Measurements from ENCODE around the gene ARHGAP40. TPM values are rescaled to one million over a fixed set of nuclear protein-coding genes. Genes with fewer than 3 reads are reported as not detected.

ARHGAP40 gene
- polyA plus RNA-seq, 1 experiment: not detected

DNA sequence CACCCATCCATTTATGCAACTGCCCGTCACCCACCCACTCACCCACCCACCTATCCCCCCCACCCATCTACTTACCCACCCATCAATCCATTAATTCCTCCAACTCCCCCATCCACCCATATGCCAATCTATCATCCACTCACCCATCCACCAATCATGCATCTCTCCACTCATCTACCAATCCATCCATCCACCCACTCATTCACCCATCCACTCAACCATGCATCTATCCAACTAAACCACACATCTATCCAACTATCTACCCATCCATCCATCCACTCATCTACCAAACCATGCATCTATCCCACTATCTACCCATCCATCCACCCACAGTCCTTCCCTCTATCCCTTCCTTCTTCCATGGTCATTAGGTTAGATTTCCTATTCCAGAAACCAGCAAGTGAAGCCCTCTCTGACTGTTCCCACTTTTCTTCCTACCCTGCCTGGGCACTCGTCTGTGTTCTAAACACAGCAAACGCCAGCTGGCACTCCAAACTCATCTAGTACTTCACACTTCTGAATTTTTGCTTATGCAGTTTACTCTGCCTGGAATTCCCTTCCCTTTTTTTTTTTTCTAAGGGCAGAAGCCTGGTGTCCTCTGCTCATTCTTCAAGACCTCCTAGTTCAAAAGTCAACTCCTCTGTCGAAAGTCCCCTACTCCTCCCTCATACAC is 43.1 kb downstream of the ARHGAP40 start:
- ChIA-PET CTCF (interaction anchor here (0.8 to 1.9 kb wide), 5 partner anchors 46 to 249 kb away, joined by 3 to 9 read pairs (median 6); no protein-coding TSS in a partner anchor), POLR2A (no interaction called here)
- TF ChIP-seq, protein P1, sequence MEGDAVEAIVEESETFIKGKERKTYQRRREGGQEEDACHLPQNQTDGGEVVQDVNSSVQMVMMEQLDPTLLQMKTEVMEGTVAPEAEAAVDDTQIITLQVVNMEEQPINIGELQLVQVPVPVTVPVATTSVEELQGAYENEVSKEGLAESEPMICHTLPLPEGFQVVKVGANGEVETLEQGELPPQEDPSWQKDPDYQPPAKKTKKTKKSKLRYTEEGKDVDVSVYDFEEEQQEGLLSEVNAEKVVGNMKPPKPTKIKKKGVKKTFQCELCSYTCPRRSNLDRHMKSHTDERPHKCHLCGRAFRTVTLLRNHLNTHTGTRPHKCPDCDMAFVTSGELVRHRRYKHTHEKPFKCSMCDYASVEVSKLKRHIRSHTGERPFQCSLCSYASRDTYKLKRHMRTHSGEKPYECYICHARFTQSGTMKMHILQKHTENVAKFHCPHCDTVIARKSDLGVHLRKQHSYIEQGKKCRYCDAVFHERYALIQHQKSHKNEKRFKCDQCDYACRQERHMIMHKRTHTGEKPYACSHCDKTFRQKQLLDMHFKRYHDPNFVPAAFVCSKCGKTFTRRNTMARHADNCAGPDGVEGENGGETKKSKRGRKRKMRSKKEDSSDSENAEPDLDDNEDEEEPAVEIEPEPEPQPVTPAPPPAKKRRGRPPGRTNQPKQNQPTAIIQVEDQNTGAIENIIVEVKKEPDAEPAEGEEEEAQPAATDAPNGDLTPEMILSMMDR (IDR thresholded peaks at IDR 0.05; ENCODE audit: low read depth, low read length): no peak
- Histone ChIP-seq H3K4me3 (ENCODE audit: low read depth, low read length) (no peak overlapping the region), H3K27ac (ENCODE audit: low read depth, low read length) (no peak overlapping the region), H3K27me3 (ENCODE audit: control insufficient read depth, insufficient read depth, low read length) (peaks cover 51% of the 10 kb centered on the region), H3K9me3 (ENCODE audit: control insufficient read depth, insufficient read depth, low read length) (no peaks in the 10 kb centered on the region)
- DNase-seq (ENCODE audit: low read depth, low spot score): no peak

DNA sequence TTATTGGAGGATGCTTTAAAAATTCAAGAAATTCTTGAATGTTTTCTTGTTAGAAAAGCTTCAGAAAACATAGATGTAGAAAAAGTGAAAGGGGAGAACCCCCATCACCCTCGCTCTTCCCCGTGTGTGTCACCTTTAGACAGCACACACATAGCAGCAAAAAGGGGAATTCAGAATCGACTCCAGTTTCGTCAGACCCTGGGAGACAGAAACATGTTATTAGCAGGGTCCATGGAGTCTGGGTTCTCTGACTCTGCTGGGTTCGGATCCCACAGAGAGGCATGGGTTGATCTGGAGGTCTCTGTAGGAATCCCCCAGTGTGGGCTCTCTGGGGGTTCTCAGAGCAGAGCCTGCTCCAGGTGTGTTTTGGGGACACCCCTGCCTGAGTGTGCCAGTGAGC is 43.7 kb downstream of the ARHGAP40 start:
- Histone ChIP-seq H3K4me3 (ENCODE audit: low read depth, low read length) (no peak overlapping the region), H3K27me3 (ENCODE audit: control insufficient read depth, insufficient read depth, low read length) (peaks cover 52% of the 10 kb centered on the region), H3K9me3 (ENCODE audit: control insufficient read depth, insufficient read depth, low read length) (no peaks in the 10 kb centered on the region), H3K27ac (ENCODE audit: low read depth, low read length) (no peak overlapping the region)
- ChIA-PET POLR2A (no interaction called here), CTCF (interaction anchor here (0.5 to 1.4 kb wide), 6 partner anchors 12 to 108 kb away, joined by 3 to 6 read pairs (median 3); no protein-coding TSS in a partner anchor)
- no peak for DNase-seq (ENCODE audit: low read depth, low spot score)
- TF ChIP-seq, protein P1 (IDR thresholded peaks at IDR 0.05; ENCODE audit: low read depth, low read length): no peak

DNA sequence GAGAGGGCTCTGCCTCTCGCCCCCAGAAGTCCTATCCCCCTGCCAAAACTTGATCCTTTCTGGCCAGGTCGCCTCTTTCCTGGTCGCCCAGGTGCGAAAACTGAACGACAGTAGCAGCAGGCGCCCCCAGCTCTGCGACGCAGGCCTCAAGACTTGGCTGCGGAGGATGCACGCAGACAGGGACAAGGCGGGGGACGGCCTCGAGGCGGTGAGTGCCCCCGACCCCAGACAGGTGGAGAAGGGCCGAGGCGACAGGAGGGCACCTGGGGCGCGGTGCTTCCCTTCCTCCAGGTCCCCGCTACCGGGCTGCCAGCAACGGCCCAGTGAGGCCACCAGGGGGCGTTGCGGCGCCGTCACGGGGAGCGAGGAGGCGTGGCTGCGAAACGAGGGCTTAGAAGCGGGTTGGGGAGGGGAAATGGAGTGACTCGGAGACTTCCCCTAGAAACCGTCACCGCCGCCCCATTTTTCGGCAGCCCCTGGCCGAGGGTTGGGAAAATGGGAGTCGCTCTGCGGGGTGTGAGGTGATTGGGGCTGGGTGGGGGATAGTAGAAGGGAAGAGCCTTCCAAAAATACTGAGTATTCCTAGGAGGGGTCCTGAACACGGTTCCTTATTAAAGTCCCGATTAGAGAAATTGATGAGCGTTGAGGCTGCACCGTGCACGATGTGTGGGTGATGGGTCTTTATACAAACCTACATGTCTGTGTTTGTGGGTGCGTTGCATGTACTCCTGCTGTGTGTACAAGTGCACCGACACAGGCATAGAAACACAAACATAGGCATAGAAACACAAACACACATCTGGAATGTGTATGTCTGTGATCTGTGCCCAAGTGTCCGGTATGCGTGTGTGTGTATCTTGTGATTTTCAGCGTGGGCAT is 44.6 kb downstream of the ARHGAP40 start:
- H3K27me3 ChIP-seq (ENCODE audit: control insufficient read depth, insufficient read depth, low read length): peaks cover 46% of the 10 kb centered on the region
- TF ChIP-seq, protein P1 (IDR thresholded peaks at IDR 0.05; ENCODE audit: low read depth, low read length): peak; percentile 87
- no peaks in the 10 kb centered on the region for H3K9me3 ChIP-seq (ENCODE audit: control insufficient read depth, insufficient read depth, low read length)
- ChIA-PET CTCF (interaction anchor here (0.5 to 1.4 kb wide), 4 partner anchors 11 to 108 kb away, joined by 3 to 6 read pairs (median 3); no protein-coding TSS in a partner anchor), POLR2A (no interaction called here)
- peak overlapping the region; percentile 34 for H3K4me3 ChIP-seq (ENCODE audit: low read depth, low read length)
- H3K27ac ChIP-seq (ENCODE audit: low read depth, low read length): no peak overlapping the region
- peak; percentile 16 for DNase-seq (ENCODE audit: low read depth, low spot score)

DNA sequence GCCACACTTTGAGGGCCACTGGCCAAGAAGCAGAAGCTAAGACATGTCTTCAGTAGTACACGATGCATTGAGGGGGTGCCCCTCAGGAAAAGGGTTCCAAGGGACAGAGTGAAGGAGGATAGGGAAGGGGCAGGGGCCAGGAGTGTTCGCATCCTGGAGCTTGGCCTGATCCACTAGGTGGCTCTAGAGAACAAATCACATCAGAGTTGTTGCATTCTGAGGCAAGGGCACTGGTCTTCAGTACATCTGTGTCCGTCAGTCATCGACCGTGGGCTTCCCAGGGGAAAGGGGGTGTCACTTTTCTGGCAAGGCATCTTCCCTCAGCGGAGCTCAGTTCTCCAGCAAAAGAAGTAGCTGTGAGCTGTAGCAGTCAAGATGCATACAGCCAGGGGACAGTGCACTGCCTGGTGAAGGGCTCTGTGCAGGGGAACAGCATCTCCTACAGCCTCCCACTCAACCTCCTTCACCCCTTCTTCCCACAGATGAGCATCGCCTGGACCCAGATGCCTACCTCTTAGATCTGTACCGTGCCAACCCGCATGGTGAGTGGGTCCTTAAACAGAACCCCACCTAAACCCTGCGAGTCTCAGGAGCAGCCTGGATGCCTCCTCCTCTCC is 47.8 kb downstream of the ARHGAP40 start:
- no peak for DNase-seq (ENCODE audit: low read depth, low spot score)
- H3K4me3 ChIP-seq (ENCODE audit: low read depth, low read length): no peak overlapping the region
- no peaks in the 10 kb centered on the region for H3K9me3 ChIP-seq (ENCODE audit: control insufficient read depth, insufficient read depth, low read length)
- TF ChIP-seq, protein P1 (IDR thresholded peaks at IDR 0.05; ENCODE audit: low read depth, low read length): peak; percentile 47
- H3K27ac ChIP-seq (ENCODE audit: low read depth, low read length): no peak overlapping the region
- ChIA-PET POLR2A (no interaction called here), CTCF (interaction anchor here (0.6 to 3.5 kb wide), 5 partner anchors 9 to 103 kb away, joined by 3 to 21 read pairs (median 3); partner anchors contain the start of gene ACTR5)
- H3K27me3 ChIP-seq (ENCODE audit: control insufficient read depth, insufficient read depth, low read length): peaks cover 25% of the 10 kb centered on the region

Measured in AG04450 (cell line).